Common myeloid progenitor, CD34-positive (primary cell): Measurements from ENCODE around the gene ANKRD17.
A peak's percentile ranks its signal among the peaks of the same experiment; 100 is the strongest.

Experiments used
- CTCF ChIA-PET: fragments of 350-600 bp; sonication (Branson Sonifier 250); formaldehyde crosslinking; loops from one replicate; lab custom pipeline; 2021; ENCODE audit warnings: antibody characterized with exemption; lab: Charles Lee
- POLR2A ChIA-PET: fragments of 350-600 bp; sonication (Branson Sonifier 250); formaldehyde crosslinking; loops from one replicate; lab custom pipeline; 2021; ENCODE audit warnings: antibody characterized with exemption; lab: Charles Lee
- DNase-seq, 3 donors: peaks; one replicate each; pipeline versions ENCODE4 v3.0.0 to v3.0.0-alpha.2; 2013
- H3K27ac ChIP-seq, 2 experiments: 1 replicate in 1 of 2; 2 replicates in 1 of 2; pipeline ENCODE4 v1.7.0; 2013; ENCODE audit warnings: inconsistent platforms in 2 of 2, low read length in 2 of 2, mild to moderate bottlenecking in 2 of 2, low read depth in 1 of 2, moderate library complexity in 1 of 2; ENCODE audit not compliant: severe bottlenecking in 2 of 2, insufficient read depth in 1 of 2, poor library complexity in 1 of 2
- H3K27me3 ChIP-seq, 5 experiments: replicated peaks in 2 of 5; 1 replicate in 3 of 5; 2 replicates in 2 of 5; pipeline versions ENCODE4 v1.6.1 to v1.7.0; 2013; ENCODE audit warnings: low read length in 4 of 5, mild to moderate bottlenecking in 2 of 5, moderate library complexity in 2 of 5, inconsistent platforms in 1 of 5; ENCODE audit not compliant: insufficient read depth in 5 of 5, control insufficient read depth in 4 of 5
- H3K36me3 ChIP-seq, 4 experiments: 1 replicate in 2 of 4; 2 replicates in 2 of 4; pipeline versions ENCODE4 v1.6.1 to v1.7.0; 2013; ENCODE audit warnings: low read length in 3 of 4, control low read depth in 1 of 4, mild to moderate bottlenecking in 1 of 4; ENCODE audit not compliant: control insufficient read depth in 4 of 4, insufficient read depth in 4 of 4
- H3K4me1 ChIP-seq, 4 experiments: 1 replicate in 3 of 4; 2 replicates in 1 of 4; pipeline versions ENCODE4 v1.6.1 to v1.7.1; 2013; ENCODE audit warnings: low read length in 3 of 4, mild to moderate bottlenecking in 3 of 4, control low read depth in 1 of 4, inconsistent platforms in 1 of 4, moderate library complexity in 1 of 4; ENCODE audit not compliant: control insufficient read depth in 4 of 4, insufficient read depth in 4 of 4; ENCODE audit errors: control extremely low read depth in 1 of 4
- H3K4me3 ChIP-seq, 7 experiments: 1 replicate in 4 of 7; 2 replicates in 3 of 7; pipeline versions ENCODE4 v1.5.1 to v1.7.0; 2013; ENCODE audit warnings: mild to moderate bottlenecking in 7 of 7, low read length in 6 of 7, moderate library complexity in 6 of 7, inconsistent platforms in 2 of 7, low read depth in 2 of 7, control low read depth in 1 of 7; ENCODE audit not compliant: insufficient read depth in 4 of 7, control insufficient read depth in 1 of 7; ENCODE audit errors: extremely low read depth in 1 of 7
- H3K9me3 ChIP-seq, 5 experiments: 1 replicate in 4 of 5; 2 replicates in 1 of 5; pipeline versions ENCODE4 v1.6.1 to v1.7.1; 2013; ENCODE audit warnings: low read length in 4 of 5, mild to moderate bottlenecking in 2 of 5, inconsistent platforms in 1 of 5, low read depth in 1 of 5, moderate library complexity in 1 of 5; ENCODE audit not compliant: control insufficient read depth in 4 of 5, insufficient read depth in 2 of 5; ENCODE audit errors: control extremely low read depth in 1 of 5
- WGBS: methylation state at CpG from one replicate; pipeline ENCODE4 v1.1.5; 2013; ENCODE audit not compliant: insufficient coverage; 5-methylcytosine and 5-hydroxymethylcytosine counted together

The ANKRD17 gene

GRCh38 chr4:73036123-73036522 lies 222.5 kb downstream of the ANKRD17 start:
- Histone ChIP-seq H3K4me3 (no peak overlapping the region), H3K36me3 (no peaks in the 10 kb centered on the region), H3K9me3 (peaks cover 0 to 9% (median 3%) of the 10 kb centered on the region in 5 experiments), H3K4me1 (no peaks in the 10 kb centered on the region), H3K27ac (no peak overlapping the region), H3K27me3 (no peaks in the 10 kb centered on the region)
- CTCF ChIA-PET: interaction anchor here (1.1 to 1.3 kb wide), 2 partner anchors 14 to 709 kb away, joined by 3 to 4 read pairs; no protein-coding TSS in a partner anchor
- no CpG with 5 or more reads among the region's 1 CpG for WGBS
- POLR2A ChIA-PET: no interaction called here
- DNase-seq: no peak

GRCh38 chr4:73034896-73035295 lies 223.7 kb downstream of the ANKRD17 start:
- H3K9me3 ChIP-seq: peaks cover 0 to 13% (median 5%) of the 10 kb centered on the region in 5 experiments
- H3K4me1 ChIP-seq: no peaks in the 10 kb centered on the region
- WGBS: 100% methylated on average over 1 of the region's 2 CpGs
- ChIA-PET POLR2A (no interaction called here), CTCF (interaction anchor here (1.1 to 1.3 kb wide), 2 partner anchors 13 to 708 kb away, joined by 3 to 4 read pairs; no protein-coding TSS in a partner anchor)
- H3K27me3 ChIP-seq: no peaks in the 10 kb centered on the region
- no peak for DNase-seq
- H3K36me3 ChIP-seq: no peaks in the 10 kb centered on the region
- no peak overlapping the region for H3K4me3 ChIP-seq
- H3K27ac ChIP-seq: no peak overlapping the region

- 62% methylated on average over 2 of the region's 5 CpGs for WGBS
- no peak overlapping the region for H3K4me3 ChIP-seq
These were observed 230.0 kb downstream of the ANKRD17 start for GRCh38 chr4:73028621-73029020.

More at GRCh38 chr4:73028621-73029020, 230.0 kb downstream of the ANKRD17 start:
- H3K27me3 ChIP-seq: no peaks in the 10 kb centered on the region
- no peak overlapping the region for H3K27ac ChIP-seq
- DNase-seq: peak in 2 of 3 donors; percentile 10 to 31
- ChIA-PET CTCF (no interaction called here), POLR2A (no interaction called here)
- H3K36me3 ChIP-seq: no peaks in the 10 kb centered on the region
- H3K9me3 ChIP-seq: peaks cover 0 to 11% (median 2%) of the 10 kb centered on the region in 5 experiments
- H3K4me1 ChIP-seq: no peaks in the 10 kb centered on the region
